Left cardiac atrium (tissue), 4 donors: ENCODE data around the gene MICAL3. TPM values are rescaled to one million over a fixed set of nuclear protein-coding genes. Genes with fewer than 3 reads are reported as not detected.
"Not testable (repeated sequence)": the region's sequence is repeated elsewhere in the genome, so short reads cannot be mapped to it uniquely, and the experiment has no call there.

ENCODE experiments used
- ATAC-seq, 2 donors: fragments of 200-7000 bp; cut with Tn5 transposase; one replicate each; pipeline ENCODE4 v1.9.1; 2020; ENCODE audit warnings: mild to moderate bottlenecking in 2 of 2, moderate library complexity in 2 of 2
- DNase-seq: peaks from one replicate; pipeline ENCODE4 v3.0.0-alpha.2; 2020
- intact Hi-C, 2 donors: fragments of 100-400 bp; cut with DNase I; formaldehyde crosslinking; loops; one replicate each; pipeline versions ENCODE4 v1.14.1 to v1.15.1; 2022 to 2023
- total RNA-seq, 2 donors: library from RNA; stranded (reverse); fragmentation: NEBNext Ultra II Directional; extraction: Animal tissue kit (Norgen Biotek cat#: 25700); gene quantifications; one replicate each; pipeline ENCODE4 v1.2.1, GENCODE V29; 2021
- donor health status: DM: no; HTN: yes; CAD: no.
- donor health status: DM: no; HTN: yes; CAD: no; lungs with severe emphysema.
- donor health status: DM: yes; HTN: yes; CAD: no.
- donor health status: Dilated cardiomyopathy.

Gene MICAL3
- total RNA-seq, 2 donors from 2014 or later = 54.7 to 80.1 TPM

- no peak for DNase-seq
- intact Hi-C loops = no loop called here
- ATAC-seq = peak; percentile 29 to 41
Observed at GRCh38 chr22:18042685-18043084, 18.3 kb upstream of the MICAL3 start.

- DNase-seq, ATAC-seq, intact Hi-C loops: not testable (repeated sequence)
Observed at GRCh38 chr22:18040898-18041297, 16.5 kb upstream of the MICAL3 start.

DNA sequence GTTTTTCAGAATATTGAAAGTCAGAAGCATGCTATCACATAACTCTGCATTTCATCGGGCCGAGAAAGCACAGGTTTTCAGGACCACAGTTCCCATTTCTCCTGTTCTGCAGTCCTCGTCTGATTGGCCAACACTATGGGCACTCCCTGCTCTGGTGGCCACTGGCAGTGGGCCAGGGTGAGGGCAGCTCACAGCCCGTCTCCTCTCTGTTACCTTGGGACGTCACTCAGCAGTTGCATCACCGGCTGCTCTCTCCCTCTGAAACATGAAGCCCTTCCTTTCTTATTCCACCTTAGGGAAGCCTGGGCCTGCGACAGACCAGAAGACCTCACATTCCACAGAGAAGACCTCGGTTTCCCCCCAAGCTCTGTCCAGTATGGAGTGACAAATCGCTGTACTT, 11.4 kb upstream of the MICAL3 start:
- intact Hi-C loops = no loop called here
- no peak for ATAC-seq
- peak; percentile 46 for DNase-seq

- intact Hi-C loops = loop anchor here in 1 of 2 donors (5.0 kb wide), 1 partner anchor 33 kb away; no protein-coding TSS in a partner anchor
- DNase-seq (no peak), ATAC-seq (no peak)
Observed at GRCh38 chr22:18034076-18034475, 9.7 kb upstream of the MICAL3 start.

DNA sequence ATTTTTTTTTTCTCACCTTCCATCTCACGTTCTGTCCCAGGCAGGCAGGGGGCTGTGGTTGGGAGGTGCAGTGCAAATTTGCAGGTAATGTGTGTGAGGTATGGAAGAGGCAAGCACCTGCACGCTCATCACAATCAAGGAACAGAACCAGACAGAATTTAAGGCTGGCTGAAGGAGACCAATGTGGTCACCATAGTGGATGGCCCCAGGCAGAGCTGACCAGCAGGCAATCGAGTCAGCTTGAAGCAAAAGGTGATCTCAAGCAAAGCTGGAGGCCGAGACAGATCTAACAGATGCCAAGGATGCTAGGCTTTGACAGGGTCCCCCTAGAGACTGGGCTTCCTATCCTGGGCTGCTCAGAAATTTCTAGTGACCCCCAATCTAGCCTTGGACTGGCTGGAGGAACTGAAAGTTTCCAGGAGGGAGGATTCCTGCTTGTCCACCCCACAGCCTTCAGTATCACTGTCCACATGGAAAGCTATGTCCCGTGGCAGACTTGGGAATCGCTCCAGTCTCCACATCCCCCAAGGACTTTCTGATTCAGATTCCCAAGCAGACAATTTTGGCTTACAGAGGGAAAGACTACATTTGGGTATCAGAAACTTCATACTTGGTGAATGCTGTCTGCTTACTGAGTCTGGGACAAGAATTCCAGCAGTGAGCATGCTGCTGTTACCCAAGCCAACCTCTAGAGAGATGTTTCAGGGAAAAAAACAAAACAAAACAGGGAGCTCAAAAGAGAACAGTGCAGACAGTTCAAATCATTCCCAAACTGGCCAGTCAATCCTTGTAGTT, 9.0 kb upstream of the MICAL3 start:
- ATAC-seq (peak; percentile 18 to 76), DNase-seq (no peak)
- intact Hi-C loops = loop anchor here in 1 of 2 donors (5.0 kb wide), 1 partner anchor 34 kb away; no protein-coding TSS in a partner anchor

- ATAC-seq (peak; percentile 60 to 83), DNase-seq (no peak)
- intact Hi-C loops = loop anchor here in 1 of 2 donors (5.0 kb wide), 1 partner anchor 35 kb away; no protein-coding TSS in a partner anchor
Observed at GRCh38 chr22:18032455-18033101, 8.2 kb upstream of the MICAL3 start.

DNA sequence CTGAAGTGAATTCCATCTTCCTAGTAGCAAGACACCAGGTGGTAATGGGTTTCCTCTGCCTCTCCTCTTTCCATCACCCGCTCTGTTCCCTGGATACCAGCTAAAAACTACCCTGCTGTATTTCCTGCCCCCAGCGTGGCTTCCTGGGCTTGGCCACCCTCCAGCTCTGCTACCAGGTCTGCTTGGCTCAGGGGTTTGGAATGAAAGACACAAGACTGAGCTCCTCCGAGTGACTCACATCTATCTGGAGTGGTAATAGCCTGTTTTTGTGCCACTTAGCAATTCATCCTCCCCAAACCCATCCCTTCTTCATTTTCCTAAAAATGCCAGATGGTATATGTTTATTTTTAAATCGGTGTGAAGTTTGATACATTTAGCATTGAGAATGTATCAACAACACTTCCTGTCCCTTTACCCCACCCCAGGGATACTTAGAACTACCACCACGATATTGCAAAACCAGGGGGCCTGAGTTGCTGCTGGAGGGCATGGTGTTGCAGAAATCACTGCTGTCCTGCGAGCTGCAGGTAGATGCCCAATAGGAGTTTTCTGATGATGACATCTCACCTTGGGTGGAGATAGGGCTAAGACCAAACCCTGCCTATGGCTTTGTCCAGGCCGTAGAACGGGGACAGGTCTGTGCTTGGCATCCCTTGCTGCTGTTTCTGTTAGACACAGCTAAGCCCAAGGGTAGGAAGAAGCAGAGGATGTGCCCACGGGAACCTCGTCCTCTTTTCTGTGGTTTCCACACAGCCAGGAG, 7.5 kb upstream of the MICAL3 start:
- ATAC-seq = peak in 1 of 2 donors; percentile 88
- intact Hi-C loops = loop anchor here in 1 of 2 donors (5.0 kb wide), 1 partner anchor 35 kb away; no protein-coding TSS in a partner anchor
- no peak for DNase-seq

- no peak for DNase-seq
- intact Hi-C loops = loop anchor here in 1 of 2 donors (5.0 kb wide), 1 partner anchor 38 kb away; no protein-coding TSS in a partner anchor
- no peak for ATAC-seq
Observed at GRCh38 chr22:18029686-18030267, 5.4 kb upstream of the MICAL3 start.

- ATAC-seq (no peak), DNase-seq (no peak)
- intact Hi-C loops = no loop called here
Observed at GRCh38 chr22:18028817-18029527, 4.6 kb upstream of the MICAL3 start.

GRCh38 chr22:18025898-18026297, 1.5 kb upstream of the MICAL3 start:
- ATAC-seq, DNase-seq, intact Hi-C loops: not testable (repeated sequence)

GRCh38 chr22:18024956-18025720, 777 bp upstream of the MICAL3 start:
- no peak for DNase-seq
- intact Hi-C loops = loop anchor here in 1 of 2 donors (5.0 kb wide), 1 partner anchor 133 kb away; no protein-coding TSS in a partner anchor
- ATAC-seq = no peak

- intact Hi-C loops = loop anchor here in 1 of 2 donors (5.0 kb wide), 1 partner anchor 131 kb away; no protein-coding TSS in a partner anchor
- ATAC-seq (peak; percentile 94 to 96), DNase-seq (peak; percentile 87)
Observed at GRCh38 chr22:18023509-18024275, 669 bp downstream of the MICAL3 start.

DNA sequence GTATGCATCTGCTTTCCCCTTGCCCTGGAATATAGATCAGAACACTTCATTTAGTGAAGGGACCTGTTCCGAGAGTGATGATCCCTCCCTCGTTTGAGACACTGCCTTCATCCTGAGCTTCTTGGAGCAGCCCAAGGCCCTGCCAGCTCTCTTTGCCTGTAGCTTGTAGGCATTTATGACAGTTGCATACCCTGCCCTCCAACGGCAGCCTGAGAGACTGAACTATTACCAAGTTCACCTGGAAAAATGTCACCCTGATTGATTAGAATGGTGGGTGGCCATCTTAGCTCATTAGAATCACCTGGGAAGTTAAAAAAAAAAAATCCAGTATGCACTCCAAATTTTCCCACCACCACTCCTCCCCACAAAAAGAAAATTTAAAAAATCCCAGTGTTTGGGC, 1.5 kb downstream of the MICAL3 start:
- DNase-seq = no peak
- ATAC-seq = no peak

GRCh38 chr22:18021431-18021830, 2.9 kb downstream of the MICAL3 start:
- intact Hi-C loops = loop anchor here in 1 of 2 donors (5.0 kb wide), 1 partner anchor 129 kb away; no protein-coding TSS in a partner anchor
- DNase-seq = no peak
- no peak for ATAC-seq

More for the DNA sequence above, 1.5 kb downstream of the MICAL3 start:
- intact Hi-C loops = loop anchor here in 1 of 2 donors (5.0 kb wide), 1 partner anchor 131 kb away; no protein-coding TSS in a partner anchor

DNA sequence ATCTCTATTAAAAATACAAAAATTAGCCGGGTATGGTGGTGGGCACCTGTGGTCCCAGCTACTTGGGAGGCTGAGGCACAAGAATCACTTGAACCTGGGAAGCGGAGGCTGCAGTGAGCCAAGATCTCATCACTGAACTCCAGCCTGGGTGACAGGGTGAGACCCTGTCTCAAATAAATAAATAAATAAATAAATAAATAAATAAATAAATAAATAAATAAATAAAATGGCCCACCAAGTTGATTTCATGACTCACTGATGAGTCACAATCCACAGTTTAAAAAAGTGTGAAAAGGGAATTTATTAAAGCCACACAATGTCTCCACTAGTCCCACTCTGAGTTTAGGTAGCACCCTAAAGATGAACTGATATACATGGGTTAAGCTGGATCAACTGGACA, 3.6 kb downstream of the MICAL3 start:
- not testable (repeated sequence) for DNase-seq

DNA sequence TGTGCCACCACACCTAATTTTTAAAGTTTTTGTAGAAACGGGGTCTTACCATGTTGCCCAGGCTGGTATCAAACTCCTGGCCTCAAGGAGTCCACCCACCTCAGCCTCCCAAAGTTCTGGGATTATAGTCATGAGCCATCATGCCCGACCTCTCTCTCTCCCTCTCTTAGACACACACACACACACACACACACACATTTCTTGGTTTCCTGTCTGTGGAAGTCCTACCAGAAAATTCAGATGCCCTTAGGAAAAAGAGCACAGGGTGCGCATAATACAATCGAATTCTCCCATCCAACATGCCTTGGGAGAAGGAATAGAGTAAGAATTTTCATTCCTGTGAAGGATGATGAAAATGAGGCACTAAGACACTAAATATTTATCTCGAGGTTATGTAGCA, 10.4 kb downstream of the MICAL3 start:
- no peak for DNase-seq
- intact Hi-C loops = no loop called here
- no peak for ATAC-seq

More for the DNA sequence above, 3.6 kb downstream of the MICAL3 start:
- intact Hi-C loops = loop anchor here in 1 of 2 donors (5.0 kb wide), 1 partner anchor 128 kb away; no protein-coding TSS in a partner anchor
- ATAC-seq = not testable (repeated sequence)
